CD4-positive, alpha-beta T cell treated with Interleukin-12 subunit alpha and Interleukin-12 subunit beta, for 1 hour (primary cell): ENCODE results near the gene DTD2.

Experiments used
- DNase-seq: peaks from one replicate; pipeline ENCODE4 v3.0.0-alpha.2; 2020

The DTD2 gene

GRCh38 chr14:31403707-31404106 is 53.6 kb downstream of the DTD2 start:
- DNase-seq = no peak

GRCh38 chr14:31402764-31403439 is 54.4 kb downstream of the DTD2 start:
- no peak for DNase-seq

GRCh38 chr14:31401369-31401932 is 55.9 kb downstream of the DTD2 start:
- no peak for DNase-seq

- DNase-seq = no peak
Measured at GRCh38 chr14:31400031-31400638, 57.2 kb downstream of the DTD2 start.
